Ishikawa (cell line): ENCODE measurements around the gene GIT2.

Experiments
- CEBPB ChIP-seq: IDR thresholded peaks from 2 replicates; pipeline ENCODE4 v1.6.1; 2012
- CREB1 ChIP-seq: IDR thresholded peaks from 2 replicates; pipeline ENCODE4 v1.6.1; 2012; ENCODE audit warnings: low read depth
- EGR1 ChIP-seq: IDR thresholded peaks from 2 replicates; pipeline ENCODE4 v1.6.1; 2012
- EP300 ChIP-seq: IDR thresholded peaks from 2 replicates; pipeline ENCODE4 v1.6.1; 2012; ENCODE audit warnings: borderline replicate concordance
- FOXM1 ChIP-seq: IDR thresholded peaks from 2 replicates; pipeline ENCODE4 v1.6.1; 2012; ENCODE audit warnings: low read depth, borderline replicate concordance
- NFIC ChIP-seq: IDR thresholded peaks from 2 replicates; pipeline ENCODE4 v1.6.1; 2012
- RAD21 ChIP-seq: IDR thresholded peaks from 2 replicates; pipeline ENCODE4 v1.6.1; 2012; ENCODE audit warnings: low read depth
- TAF1 ChIP-seq: IDR thresholded peaks from 2 replicates; pipeline ENCODE4 v1.6.1; 2012; ENCODE audit warnings: low read depth, mild to moderate bottlenecking
- TCF12 ChIP-seq: IDR thresholded peaks from 2 replicates; pipeline ENCODE4 v1.6.1; 2012; ENCODE audit warnings: low read depth
- TEAD4 ChIP-seq: IDR thresholded peaks from 2 replicates; pipeline ENCODE4 v1.6.1; 2012
- YY1 ChIP-seq: IDR thresholded peaks from 2 replicates; pipeline ENCODE4 v1.6.1; 2012; ENCODE audit warnings: low read depth
- ZBTB7A ChIP-seq: IDR thresholded peaks from 2 replicates; pipeline ENCODE4 v1.6.1; 2012; ENCODE audit warnings: low read depth
- TF ChIP-seq, protein P1 (sequence below): IDR thresholded peaks from 2 replicates; pipeline ENCODE4 v1.6.1; 2012
- TF ChIP-seq, protein P2 (sequence below): IDR thresholded peaks from 2 replicates; pipeline ENCODE4 v1.6.1; 2012
- TF ChIP-seq, protein P3 (sequence below): IDR thresholded peaks from 2 replicates; pipeline ENCODE4 v1.6.1; 2012; ENCODE audit warnings: low read depth, mild to moderate bottlenecking

Gene GIT2, protein sequence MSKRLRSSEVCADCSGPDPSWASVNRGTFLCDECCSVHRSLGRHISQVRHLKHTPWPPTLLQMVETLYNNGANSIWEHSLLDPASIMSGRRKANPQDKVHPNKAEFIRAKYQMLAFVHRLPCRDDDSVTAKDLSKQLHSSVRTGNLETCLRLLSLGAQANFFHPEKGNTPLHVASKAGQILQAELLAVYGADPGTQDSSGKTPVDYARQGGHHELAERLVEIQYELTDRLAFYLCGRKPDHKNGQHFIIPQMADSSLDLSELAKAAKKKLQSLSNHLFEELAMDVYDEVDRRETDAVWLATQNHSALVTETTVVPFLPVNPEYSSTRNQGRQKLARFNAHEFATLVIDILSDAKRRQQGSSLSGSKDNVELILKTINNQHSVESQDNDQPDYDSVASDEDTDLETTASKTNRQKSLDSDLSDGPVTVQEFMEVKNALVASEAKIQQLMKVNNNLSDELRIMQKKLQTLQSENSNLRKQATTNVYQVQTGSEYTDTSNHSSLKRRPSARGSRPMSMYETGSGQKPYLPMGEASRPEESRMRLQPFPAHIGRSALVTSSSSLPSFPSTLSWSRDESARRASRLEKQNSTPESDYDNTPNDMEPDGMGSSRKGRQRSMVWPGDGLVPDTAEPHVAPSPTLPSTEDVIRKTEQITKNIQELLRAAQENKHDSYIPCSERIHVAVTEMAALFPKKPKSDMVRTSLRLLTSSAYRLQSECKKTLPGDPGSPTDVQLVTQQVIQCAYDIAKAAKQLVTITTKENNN

DNA sequence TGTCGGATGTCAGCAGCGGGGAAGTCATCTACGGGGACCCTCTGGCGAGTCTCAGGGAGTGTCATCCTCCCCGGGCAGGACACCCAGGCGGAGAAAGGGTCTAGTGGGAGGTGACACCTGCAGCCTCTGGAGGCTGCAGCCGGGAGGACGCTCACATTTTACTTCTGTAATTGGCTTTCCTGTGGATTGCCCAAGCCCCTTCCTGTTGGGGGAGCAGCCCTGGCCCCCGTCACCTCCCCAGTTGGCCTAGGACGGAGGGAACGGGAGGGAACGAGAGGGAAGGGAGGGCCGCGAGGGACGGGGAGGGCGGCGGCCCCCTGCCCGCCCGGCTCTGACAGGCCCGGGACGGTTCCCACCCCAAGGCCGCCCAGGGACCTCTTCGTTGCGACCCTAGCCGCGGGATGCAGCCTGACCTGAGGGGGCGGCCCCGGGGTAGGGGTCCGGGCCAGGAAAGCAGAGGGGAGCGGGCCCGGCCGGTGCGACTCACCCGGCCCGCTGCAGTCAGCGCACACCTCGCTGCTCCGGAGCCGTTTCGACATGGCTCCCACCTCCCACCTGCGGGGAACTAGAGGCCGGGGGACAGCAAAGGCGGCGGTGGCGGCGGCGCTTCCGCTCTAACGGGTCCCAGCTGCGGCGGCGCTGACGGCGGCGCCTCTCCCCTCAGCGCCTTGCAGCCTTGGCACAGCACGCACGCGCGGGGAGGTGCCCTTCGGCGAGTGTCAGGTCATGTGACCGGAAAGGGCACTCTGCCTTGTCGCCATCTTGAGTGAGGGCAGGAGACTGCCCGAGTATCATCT, at the start of gene GIT2:
GIT2 (minus strand) TSS at position 683 of the 797 bp plus-strand sequence; CDS start at position 539, 144 bp downstream.
- TF ChIP-seq EP300: peak; percentile 30; the same call in 1 of the 2 replicates
- TF ChIP-seq YY1: peak; percentile 99
- TF ChIP-seq, protein P1, sequence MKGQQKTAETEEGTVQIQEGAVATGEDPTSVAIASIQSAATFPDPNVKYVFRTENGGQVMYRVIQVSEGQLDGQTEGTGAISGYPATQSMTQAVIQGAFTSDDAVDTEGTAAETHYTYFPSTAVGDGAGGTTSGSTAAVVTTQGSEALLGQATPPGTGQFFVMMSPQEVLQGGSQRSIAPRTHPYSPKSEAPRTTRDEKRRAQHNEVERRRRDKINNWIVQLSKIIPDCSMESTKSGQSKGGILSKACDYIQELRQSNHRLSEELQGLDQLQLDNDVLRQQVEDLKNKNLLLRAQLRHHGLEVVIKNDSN: peak; percentile 98
- TF ChIP-seq, protein P2, sequence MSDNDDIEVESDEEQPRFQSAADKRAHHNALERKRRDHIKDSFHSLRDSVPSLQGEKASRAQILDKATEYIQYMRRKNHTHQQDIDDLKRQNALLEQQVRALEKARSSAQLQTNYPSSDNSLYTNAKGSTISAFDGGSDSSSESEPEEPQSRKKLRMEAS: peak; percentile 76
- TF ChIP-seq FOXM1: no peak
- no peak for TF ChIP-seq CEBPB
- TF ChIP-seq ZBTB7A: peak; percentile 81
- no peak for TF ChIP-seq NFIC
- TF ChIP-seq CREB1: peak; percentile 24; the same call in 1 of the 2 replicates
- TF ChIP-seq EGR1: peak; percentile 71
- TF ChIP-seq TAF1: peak; percentile 80
- no peak for TF ChIP-seq TEAD4

- no peak for TF ChIP-seq CEBPB
- no peak for TF ChIP-seq TAF1
- TF ChIP-seq TEAD4: no peak
- no peak for TF ChIP-seq TCF12
- TF ChIP-seq FOXM1: no peak
- TF ChIP-seq RAD21: no peak
- TF ChIP-seq YY1: no peak
These were observed 46.1 kb upstream of the GIT2 start for GRCh38 chr12:110042264-110042663.

DNA sequence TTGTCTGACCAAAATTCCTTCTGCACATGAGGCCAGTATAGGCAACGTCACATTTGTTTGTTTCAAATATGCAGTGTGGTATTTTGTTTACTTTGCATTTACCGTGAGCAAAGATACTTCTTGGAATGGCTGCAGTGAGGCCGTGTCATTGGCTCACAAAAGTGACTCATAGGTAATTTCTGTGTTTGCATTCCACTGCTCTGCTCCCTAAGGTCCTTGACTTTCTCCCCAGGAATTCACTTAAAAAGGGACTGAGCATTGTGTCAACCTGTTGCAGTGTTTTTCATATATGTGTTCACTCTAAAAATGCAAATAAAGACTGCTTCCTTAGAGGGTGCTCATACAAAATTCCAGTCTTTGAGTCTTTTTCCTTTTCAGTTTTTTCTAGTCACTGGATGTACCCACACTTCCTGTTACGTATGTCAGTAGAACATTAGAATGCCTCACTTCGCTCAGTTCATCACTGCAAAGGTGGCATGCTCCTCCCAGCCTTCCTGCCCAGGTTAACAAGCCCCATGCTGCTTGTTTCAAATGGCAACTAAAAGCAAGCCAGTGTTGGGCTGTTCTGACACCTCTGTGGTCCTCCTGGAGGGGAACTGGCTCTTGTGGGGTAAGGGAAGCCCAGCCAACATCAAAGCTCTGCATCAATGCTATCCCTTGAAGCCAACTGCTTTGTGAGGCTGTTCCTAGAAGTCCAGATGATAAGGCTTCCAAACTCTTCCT, 43.1 kb upstream of the GIT2 start:
- TF ChIP-seq FOXM1: peak; percentile 50; the same call in 1 of the 2 replicates
- no peak for TF ChIP-seq TAF1
- no peak for TF ChIP-seq CEBPB
- TF ChIP-seq YY1: no peak
- TF ChIP-seq, protein P2: peak; percentile 53; the same call in 1 of the 2 replicates
- TF ChIP-seq, protein P1: no peak
- TF ChIP-seq EP300: no peak
- TF ChIP-seq NFIC: no peak
- peak; percentile 35; the same call in 1 of the 2 replicates for TF ChIP-seq TCF12
- no peak for TF ChIP-seq RAD21
- TF ChIP-seq TEAD4: peak; percentile 70; the same call in 1 of the 2 replicates

- TF ChIP-seq CEBPB (no peak), FOXM1 (no peak), EP300 (no peak), CREB1 (no peak)
- TF ChIP-seq, protein P3, sequence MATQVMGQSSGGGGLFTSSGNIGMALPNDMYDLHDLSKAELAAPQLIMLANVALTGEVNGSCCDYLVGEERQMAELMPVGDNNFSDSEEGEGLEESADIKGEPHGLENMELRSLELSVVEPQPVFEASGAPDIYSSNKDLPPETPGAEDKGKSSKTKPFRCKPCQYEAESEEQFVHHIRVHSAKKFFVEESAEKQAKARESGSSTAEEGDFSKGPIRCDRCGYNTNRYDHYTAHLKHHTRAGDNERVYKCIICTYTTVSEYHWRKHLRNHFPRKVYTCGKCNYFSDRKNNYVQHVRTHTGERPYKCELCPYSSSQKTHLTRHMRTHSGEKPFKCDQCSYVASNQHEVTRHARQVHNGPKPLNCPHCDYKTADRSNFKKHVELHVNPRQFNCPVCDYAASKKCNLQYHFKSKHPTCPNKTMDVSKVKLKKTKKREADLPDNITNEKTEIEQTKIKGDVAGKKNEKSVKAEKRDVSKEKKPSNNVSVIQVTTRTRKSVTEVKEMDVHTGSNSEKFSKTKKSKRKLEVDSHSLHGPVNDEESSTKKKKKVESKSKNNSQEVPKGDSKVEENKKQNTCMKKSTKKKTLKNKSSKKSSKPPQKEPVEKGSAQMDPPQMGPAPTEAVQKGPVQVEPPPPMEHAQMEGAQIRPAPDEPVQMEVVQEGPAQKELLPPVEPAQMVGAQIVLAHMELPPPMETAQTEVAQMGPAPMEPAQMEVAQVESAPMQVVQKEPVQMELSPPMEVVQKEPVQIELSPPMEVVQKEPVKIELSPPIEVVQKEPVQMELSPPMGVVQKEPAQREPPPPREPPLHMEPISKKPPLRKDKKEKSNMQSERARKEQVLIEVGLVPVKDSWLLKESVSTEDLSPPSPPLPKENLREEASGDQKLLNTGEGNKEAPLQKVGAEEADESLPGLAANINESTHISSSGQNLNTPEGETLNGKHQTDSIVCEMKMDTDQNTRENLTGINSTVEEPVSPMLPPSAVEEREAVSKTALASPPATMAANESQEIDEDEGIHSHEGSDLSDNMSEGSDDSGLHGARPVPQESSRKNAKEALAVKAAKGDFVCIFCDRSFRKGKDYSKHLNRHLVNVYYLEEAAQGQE: no peak
- TF ChIP-seq, protein P2: no peak
- TF ChIP-seq, protein P1: no peak
These were observed 42.5 kb upstream of the GIT2 start for GRCh38 chr12:110038741-110039084.

DNA sequence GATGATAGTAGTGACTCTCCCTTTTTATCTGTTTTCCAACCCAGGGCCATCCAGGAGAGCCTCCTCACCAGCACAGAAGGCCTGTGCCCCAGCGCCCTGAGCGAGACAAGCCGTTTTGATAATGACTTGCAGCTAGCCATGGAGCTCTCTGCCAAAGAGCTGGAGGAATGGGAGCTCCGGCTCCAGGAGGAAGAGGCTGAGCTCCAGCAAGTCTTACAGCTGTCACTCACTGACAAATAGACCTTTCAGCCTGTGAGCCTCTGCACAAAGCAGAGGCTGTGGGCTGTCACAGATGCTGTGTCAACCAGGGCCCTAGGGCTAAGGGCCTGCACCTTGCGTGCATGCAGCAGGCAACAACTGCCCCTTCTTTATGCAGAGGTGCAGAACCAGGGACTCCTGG, 41.1 kb upstream of the GIT2 start:
- TF ChIP-seq, protein P2: no peak
- TF ChIP-seq, protein P3: no peak
- TF ChIP-seq TEAD4 (no peak), RAD21 (no peak), EGR1 (no peak), CREB1 (no peak), TAF1 (no peak), NFIC (no peak), FOXM1 (no peak)
- TF ChIP-seq, protein P1: no peak
